Measurements from ENCODE around the gene DNAJC12. TPM values are rescaled to one million over a fixed set of nuclear protein-coding genes. Genes with fewer than 3 reads are reported as not detected.
"Not testable (repeated sequence)": the region's sequence is repeated elsewhere in the genome, so short reads cannot be mapped to it uniquely, and the experiment has no call there.

DNAJC12 gene
- total RNA-seq: 10 to 100 TPM; 13.2 to 13.9 TPM

DNA sequence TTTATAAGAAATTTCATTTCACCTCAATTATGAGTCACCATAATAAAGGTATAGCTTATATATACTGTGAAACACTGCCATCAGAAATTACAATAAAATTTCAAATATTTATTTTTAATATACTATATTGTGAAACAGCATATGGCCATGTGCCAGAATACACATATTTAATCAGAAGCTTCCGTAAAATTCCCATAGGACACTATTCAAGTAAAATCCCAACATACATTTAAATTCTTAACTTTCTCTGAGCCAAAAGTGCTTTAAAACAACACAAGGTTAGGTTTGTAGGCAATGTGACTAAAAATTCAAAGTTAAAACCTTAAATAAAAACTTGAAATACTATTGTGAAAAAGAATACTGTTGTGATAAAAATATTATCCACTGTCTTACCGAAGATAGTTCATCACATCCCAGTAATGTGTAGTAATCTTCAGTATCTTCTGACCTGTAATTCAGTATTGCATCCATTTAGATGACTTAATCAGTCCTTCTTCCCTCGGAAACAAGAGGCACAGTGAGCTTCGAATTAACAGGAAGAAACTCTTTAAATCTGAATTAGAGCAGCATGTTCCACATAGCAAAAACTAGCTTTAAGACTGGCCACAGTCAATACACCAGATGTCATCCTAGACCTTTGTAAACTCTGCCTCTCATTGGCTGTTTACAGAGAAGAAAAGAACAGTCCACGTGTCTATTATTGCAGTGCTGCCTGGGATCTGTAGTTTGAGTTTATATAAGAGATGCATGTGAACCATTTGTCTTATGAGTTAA lies at the start of gene DNAJC12:
Gene DNAJC12, minus strand, starts transcription at position 648 of the 774 bp plus-strand sequence. Its CDS starts 177 bp downstream, at position 471.
- H3K4me1 Mint-ChIP-seq (ENCODE audit: low read depth): peaks cover 2% of the 10 kb centered on the region
- intact Hi-C loops (cut with micrococcal nuclease): loop anchor here (1.0 kb wide), 1 partner anchor 12 kb away; no protein-coding TSS in a partner anchor
- no peak for DNase-seq
- no peaks in the 10 kb centered on the region for H3K36me3 Mint-ChIP-seq (ENCODE audit: low read depth)
- CTCF ChIA-PET: interaction anchor here (0.6 to 1.3 kb wide), 5 partner anchors 12 to 509 kb away, joined by 3 to 6 read pairs (median 3); no protein-coding TSS in a partner anchor
- H3K9me3 Mint-ChIP-seq: peaks cover 8% of the 10 kb centered on the region
- no peaks in the 10 kb centered on the region for H3K27me3 Mint-ChIP-seq (ENCODE audit: low read depth)
- no peak within 1 kb of the TSS for H3K27ac Mint-ChIP-seq
- peak within 1 kb of the TSS; percentile 56 for H3K4me3 Mint-ChIP-seq

GRCh38 chr10:67884842-67885670 lies 47.1 kb upstream of the DNAJC12 start:
- intact Hi-C loops (cut with micrococcal nuclease): loop anchor here (1.0 to 10.0 kb wide), 7 partner anchors 36 to 1020 kb away; partner anchors contain the start of genes CCAR1, DDX50, HERC4 and HNRNPH3
- Mint-ChIP-seq H3K9me3 (no peaks in the 10 kb centered on the region), H3K27ac (peak overlapping the region; percentile 89), H3K4me1 (ENCODE audit: low read depth) (peaks cover 28% of the 10 kb centered on the region), H3K4me3 (peak overlapping the region; percentile 90), H3K36me3 (ENCODE audit: low read depth) (peaks cover 23% of the 10 kb centered on the region), H3K27me3 (ENCODE audit: low read depth) (no peaks in the 10 kb centered on the region)
- peak; percentile 84 for DNase-seq
- CTCF ChIA-PET: interaction anchor here (1.2 to 4.7 kb wide), 3 partner anchors 13 to 97 kb away, joined by 3 to 31 read pairs (median 12); no protein-coding TSS in a partner anchor

DNA sequence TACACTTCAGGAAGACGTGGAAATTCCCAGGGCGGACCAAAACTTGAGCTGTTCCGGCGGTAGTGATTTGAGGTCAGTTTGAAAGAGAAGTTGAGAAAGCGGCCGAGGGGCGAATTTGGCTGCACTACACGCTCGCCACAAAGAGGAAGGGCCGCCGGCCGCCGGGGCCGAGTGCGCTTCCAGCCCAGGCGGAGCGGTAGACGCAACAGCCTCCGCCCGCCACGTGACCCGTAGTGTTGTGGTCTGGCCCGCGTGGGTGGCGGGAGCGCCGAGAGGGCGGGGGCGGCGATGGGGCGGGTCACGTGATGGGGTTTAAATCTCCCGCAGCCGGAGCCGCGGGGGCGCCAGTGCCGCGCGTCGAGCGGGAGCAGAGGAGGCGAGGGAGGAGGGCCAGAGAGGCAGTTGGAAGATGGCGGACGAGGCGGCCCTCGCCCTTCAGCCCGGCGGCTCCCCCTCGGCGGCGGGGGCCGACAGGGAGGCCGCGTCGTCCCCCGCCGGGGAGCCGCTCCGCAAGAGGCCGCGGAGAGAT lies 46.4 kb upstream of the DNAJC12 start, which contains the start of gene SIRT1:
Gene SIRT1, plus strand, starts transcription at position 344 of the 529 bp plus-strand sequence. Its CDS starts 66 bp downstream, at position 410.
- CTCF ChIA-PET: interaction anchor here (0.6 to 4.7 kb wide), 6 partner anchors 12 to 96 kb away, joined by 3 to 31 read pairs (median 4); no protein-coding TSS in a partner anchor
- Mint-ChIP-seq H3K27ac (peak within 1 kb of the TSS; percentile 89), H3K9me3 (no peaks in the 10 kb centered on the region), H3K4me3 (peak within 1 kb of the TSS; percentile 90), H3K4me1 (ENCODE audit: low read depth) (peaks cover 25% of the 10 kb centered on the region), H3K36me3 (ENCODE audit: low read depth) (peaks cover 20% of the 10 kb centered on the region), H3K27me3 (ENCODE audit: low read depth) (no peaks in the 10 kb centered on the region)
- intact Hi-C loops (cut with micrococcal nuclease): loop anchor here (1.0 to 10.0 kb wide), 5 partner anchors 35 to 1020 kb away; partner anchors contain the start of genes CCAR1, DDX50 and HERC4
- DNase-seq: peak; percentile 88

- H3K9me3 Mint-ChIP-seq: no peaks in the 10 kb centered on the region
- H3K27ac Mint-ChIP-seq: peak overlapping the region; percentile 82
- H3K27me3 Mint-ChIP-seq (ENCODE audit: low read depth): no peaks in the 10 kb centered on the region
- no peak for DNase-seq
- intact Hi-C loops (cut with micrococcal nuclease): loop anchor here (1.0 to 10.0 kb wide), 5 partner anchors 35 to 1021 kb away; partner anchors contain the start of genes CCAR1, DDX50 and HERC4
- CTCF ChIA-PET: interaction anchor here (0.6 to 4.7 kb wide), 7 partner anchors 12 to 272 kb away, joined by 3 to 31 read pairs (median 3); no protein-coding TSS in a partner anchor
- H3K36me3 Mint-ChIP-seq (ENCODE audit: low read depth): peaks cover 14% of the 10 kb centered on the region
- H3K4me3 Mint-ChIP-seq: peak overlapping the region; percentile 90
- H3K4me1 Mint-ChIP-seq (ENCODE audit: low read depth): peaks cover 23% of the 10 kb centered on the region
Measured at GRCh38 chr10:67883710-67884312, 45.8 kb upstream of the DNAJC12 start.

DNA sequence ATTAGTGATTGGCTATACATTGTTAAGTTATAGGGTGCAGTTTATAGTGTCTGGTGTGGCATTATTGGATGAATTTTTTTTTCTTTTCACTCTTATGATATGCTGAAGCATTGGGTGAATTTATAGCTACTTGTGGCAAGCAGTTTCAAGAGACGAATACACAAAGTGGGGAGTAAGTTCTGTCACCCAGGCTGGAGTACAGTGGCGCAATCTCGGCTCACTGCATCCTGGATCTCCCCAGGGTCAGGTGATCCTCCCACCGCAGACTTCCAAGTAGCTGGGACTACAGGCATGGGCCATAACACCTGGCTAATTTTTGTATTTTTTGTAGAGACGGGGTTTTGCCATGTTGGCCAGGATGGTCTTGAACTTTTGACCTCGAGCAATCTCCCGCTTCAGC lies 40.1 kb upstream of the DNAJC12 start:
- Mint-ChIP-seq H3K9me3 (no peaks in the 10 kb centered on the region), H3K36me3 (ENCODE audit: low read depth) (no peaks in the 10 kb centered on the region), H3K27me3 (ENCODE audit: low read depth) (no peaks in the 10 kb centered on the region), H3K4me1 (ENCODE audit: low read depth) (no peaks in the 10 kb centered on the region), H3K4me3 (no peak overlapping the region), H3K27ac (no peak overlapping the region)
- intact Hi-C loops (cut with micrococcal nuclease): no loop called here
- CTCF ChIA-PET: no interaction called here
- no peak for DNase-seq

- H3K36me3 Mint-ChIP-seq (ENCODE audit: low read depth); CTCF ChIA-PET; intact Hi-C loops (cut with micrococcal nuclease); H3K27me3 Mint-ChIP-seq (ENCODE audit: low read depth); DNase-seq; H3K27ac Mint-ChIP-seq; H3K9me3 Mint-ChIP-seq; H3K4me3 Mint-ChIP-seq; H3K4me1 Mint-ChIP-seq (ENCODE audit: low read depth): not testable (repeated sequence)
Measured at GRCh38 chr10:67877421-67877820, 39.4 kb upstream of the DNAJC12 start.

- intact Hi-C loops (cut with micrococcal nuclease): no loop called here
- Mint-ChIP-seq H3K27ac (no peak overlapping the region), H3K4me3 (no peak overlapping the region), H3K9me3 (no peaks in the 10 kb centered on the region), H3K27me3 (ENCODE audit: low read depth) (no peaks in the 10 kb centered on the region), H3K4me1 (ENCODE audit: low read depth) (no peaks in the 10 kb centered on the region), H3K36me3 (ENCODE audit: low read depth) (no peaks in the 10 kb centered on the region)
- CTCF ChIA-PET: interaction anchor here (0.6 kb wide), 2 partner anchors 118 to 294 kb away, joined by 3 to 4 read pairs; no protein-coding TSS in a partner anchor
- no peak for DNase-seq
Measured at GRCh38 chr10:67875340-67876238, 37.6 kb upstream of the DNAJC12 start.

DNA sequence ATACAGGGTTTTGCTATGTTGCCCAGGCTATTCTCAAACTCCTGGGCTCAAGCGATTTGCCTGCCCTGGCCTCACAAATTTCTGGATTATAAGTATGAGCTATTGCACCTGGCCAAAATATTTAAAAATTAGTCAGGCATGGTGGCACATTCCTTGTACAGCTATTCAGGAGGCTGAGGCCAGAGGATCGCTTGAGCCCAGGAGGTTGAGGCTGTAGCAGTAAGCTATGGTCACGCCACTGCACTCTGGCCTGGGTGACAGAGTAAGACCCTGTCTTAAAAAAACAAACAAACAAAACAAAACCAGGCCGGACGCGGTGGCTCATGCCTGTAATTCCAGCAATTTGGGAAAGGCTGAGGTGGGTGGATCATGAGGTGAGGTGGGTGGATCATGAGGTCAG lies 32.0 kb upstream of the DNAJC12 start:
- H3K9me3 Mint-ChIP-seq: no peaks in the 10 kb centered on the region
- CTCF ChIA-PET: interaction anchor here (1.1 to 1.6 kb wide), 2 partner anchors 15 to 145 kb away, joined by 3 to 4 read pairs; no protein-coding TSS in a partner anchor
- H3K36me3 Mint-ChIP-seq (ENCODE audit: low read depth): no peaks in the 10 kb centered on the region
- no peak overlapping the region for H3K27ac Mint-ChIP-seq
- no peak for DNase-seq
- intact Hi-C loops (cut with micrococcal nuclease): no loop called here
- no peak overlapping the region for H3K4me3 Mint-ChIP-seq
- H3K4me1 Mint-ChIP-seq (ENCODE audit: low read depth): no peaks in the 10 kb centered on the region
- no peaks in the 10 kb centered on the region for H3K27me3 Mint-ChIP-seq (ENCODE audit: low read depth)

DNA sequence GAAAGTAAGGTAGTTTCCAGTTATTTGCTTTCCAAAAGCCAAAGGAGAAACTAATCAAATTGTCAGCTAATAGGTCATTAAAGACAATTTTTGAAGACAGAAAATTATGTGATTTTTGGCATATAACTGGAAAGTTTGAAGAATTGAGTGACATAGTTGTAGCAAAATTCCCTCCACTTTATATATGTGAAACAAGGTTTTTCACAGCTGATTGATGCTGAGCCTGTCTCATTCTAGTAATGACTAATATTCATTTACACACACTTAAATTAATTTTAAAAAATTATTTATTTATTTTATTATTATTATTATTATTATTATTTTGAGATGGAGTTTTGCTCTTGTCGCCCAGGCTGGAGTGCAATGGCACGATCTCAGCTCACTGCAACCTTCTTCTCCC lies 30.1 kb upstream of the DNAJC12 start:
- CTCF ChIA-PET: interaction anchor here (0.6 to 1.8 kb wide), 5 partner anchors 13 to 362 kb away, joined by 3 to 7 read pairs (median 3); no protein-coding TSS in a partner anchor
- Mint-ChIP-seq H3K36me3 (ENCODE audit: low read depth) (no peaks in the 10 kb centered on the region), H3K27me3 (ENCODE audit: low read depth) (no peaks in the 10 kb centered on the region), H3K9me3 (no peaks in the 10 kb centered on the region), H3K4me1 (ENCODE audit: low read depth) (no peaks in the 10 kb centered on the region), H3K4me3 (no peak overlapping the region), H3K27ac (no peak overlapping the region)
- intact Hi-C loops (cut with micrococcal nuclease): no loop called here
- DNase-seq: no peak

DNA sequence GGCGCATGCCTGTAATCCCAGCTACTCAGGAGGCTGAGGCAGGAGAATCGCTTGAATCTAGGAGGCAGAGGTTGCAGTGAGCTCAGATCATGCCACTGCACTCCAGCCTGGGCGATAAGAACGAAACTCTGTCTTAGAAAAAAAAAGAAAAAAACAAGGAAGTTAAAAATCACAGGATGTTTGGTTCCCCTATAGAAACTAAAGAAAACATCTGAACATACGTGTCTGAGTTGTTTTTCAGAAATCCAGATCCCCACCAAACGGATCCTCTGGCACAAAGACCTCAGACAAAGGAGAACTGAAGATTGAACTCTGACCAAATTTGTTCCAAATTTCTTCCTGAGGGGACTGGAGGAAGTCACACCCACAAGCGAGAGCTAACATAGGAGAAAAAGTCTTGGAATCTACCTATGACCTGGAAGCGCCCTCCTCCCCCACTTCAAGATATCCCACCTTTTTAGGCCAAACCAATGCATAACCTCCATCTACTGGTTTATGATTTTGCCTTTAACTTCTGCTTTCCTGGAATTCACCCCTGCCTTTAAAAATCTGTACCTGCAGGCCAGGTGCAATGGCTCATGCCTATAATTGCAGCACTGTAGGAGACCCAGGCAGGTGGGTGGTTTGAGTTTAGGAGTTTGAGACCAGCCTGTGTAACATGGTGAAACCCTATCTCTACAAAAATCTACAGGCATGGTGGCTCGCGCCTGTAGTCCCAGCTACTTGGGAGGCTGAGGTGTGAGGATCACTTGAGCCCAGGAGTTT lies 26.8 kb upstream of the DNAJC12 start:
- H3K4me1 Mint-ChIP-seq (ENCODE audit: low read depth): no peaks in the 10 kb centered on the region
- H3K36me3 Mint-ChIP-seq (ENCODE audit: low read depth): no peaks in the 10 kb centered on the region
- no peaks in the 10 kb centered on the region for H3K27me3 Mint-ChIP-seq (ENCODE audit: low read depth)
- no peaks in the 10 kb centered on the region for H3K9me3 Mint-ChIP-seq
- H3K4me3 Mint-ChIP-seq: no peak overlapping the region
- intact Hi-C loops (cut with micrococcal nuclease): no loop called here
- CTCF ChIA-PET: interaction anchor here (1.2 to 2.3 kb wide), 2 partner anchors 9 to 85 kb away, joined by 4 to 8 read pairs; no protein-coding TSS in a partner anchor
- DNase-seq: no peak
- H3K27ac Mint-ChIP-seq: no peak overlapping the region
